Heart right ventricle (tissue), 16 donors: ENCODE results near the gene VENTX. TPM values are rescaled to one million over a fixed set of nuclear protein-coding genes. Genes with fewer than 3 reads are reported as not detected.

ENCODE experiments used
- ATAC-seq, 8 donors: fragments of 200-7000 bp; cut with Tn5 transposase; one replicate each; pipeline ENCODE4 v1.9.1; 2020; ENCODE audit warnings: mild to moderate bottlenecking in 8 of 8, moderate library complexity in 8 of 8, moderate number of reproducible peaks in 1 of 8
- DNase-seq, 2 donors: peaks; one replicate each; pipeline ENCODE4 v3.0.0-alpha.2; 2020
- H3K27ac ChIP-seq, 10 donors: fragments of 200-600 bp; sonication (generic) in 2 of 10; one replicate each; pipeline versions ENCODE4 v1.5.0 to v1.8.0; 2020 to 2022; ENCODE audit warnings: mild to moderate bottlenecking in 3 of 10
- H3K27me3 ChIP-seq, 7 donors: fragments of 200-600 bp; one replicate each; pipeline ENCODE4 v1.8.0; 2021 to 2022; ENCODE audit warnings: mild to moderate bottlenecking in 2 of 7
- H3K36me3 ChIP-seq, 9 donors: fragments of 200-600 bp; sonication (generic) in 1 of 9; one replicate each; pipeline versions ENCODE4 v1.5.0 to v1.8.0; 2020 to 2022; ENCODE audit warnings: mild to moderate bottlenecking in 2 of 9
- H3K4me1 ChIP-seq, 9 donors: fragments of 200-600 bp; sonication (generic) in 1 of 9; one replicate each; pipeline versions ENCODE4 v1.5.0 to v1.8.0; 2020 to 2022; ENCODE audit warnings: mild to moderate bottlenecking in 4 of 9
- H3K4me3 ChIP-seq, 10 donors: fragments of 200-600 bp; sonication (generic) in 2 of 10; one replicate each; pipeline versions ENCODE4 v1.5.0 to v1.8.0; 2020 to 2022; ENCODE audit warnings: mild to moderate bottlenecking in 7 of 10, moderate library complexity in 2 of 10
- H3K9me3 ChIP-seq, 11 donors: fragments of 200-600 bp in 10 of 11; sonication (generic) in 2 of 11; one replicate each; pipeline versions ENCODE4 v1.5.0 to v1.8.0; 2013 to 2022; ENCODE audit warnings: mild to moderate bottlenecking in 2 of 11, control low read depth in 1 of 11, moderate library complexity in 1 of 11
- CTCF ChIP-seq, 9 donors: fragments of 200-600 bp; sonication (generic) in 2 of 9; IDR thresholded peaks; one replicate each; pipeline versions ENCODE4 v1.5.0 to v1.8.0; 2021 to 2022; ENCODE audit warnings: antibody characterized with exemption in 9 of 9, mild to moderate bottlenecking in 5 of 9, moderate library complexity in 1 of 9
- WGBS, 2 donors: extraction: QIAGEN DNeasy Blood & Tissue Kit; methylation state at CpG; one replicate each; pipeline ENCODE4 v1.1.7; 2013; ENCODE audit warnings: inconsistent platforms in 1 of 2; 5-methylcytosine and 5-hydroxymethylcytosine counted together
- intact Hi-C, 10 donors: fragments of 100-400 bp; cut with DNase I; formaldehyde crosslinking; loops; one replicate each; pipeline versions ENCODE4 v1.11.1 to v1.14.2; 2022
- polyA plus RNA-seq, 2 donors: library from polyadenylated mRNA; stranded (reverse); fragments of 200-250 nt; gene quantifications; one replicate each; pipeline ENCODE4 v1.2.3, GENCODE V29; 2013
- total RNA-seq, 10 donors: library from RNA; stranded (reverse); fragmentation: NEBNext Ultra II Directional in 3 of 10; extraction: Animal tissue kit (Norgen Biotek cat#: 25700) in 3 of 10; gene quantifications; one replicate each; pipeline versions ENCODE4 v1.2.1 to v1.2.4, GENCODE V29; 2021 to 2023
- donor health status: Arrhythmogenic right ventricular cardiomyopathy.
- donor health status: ischemic (EF 13 %, LVEDD 7.1; RV severe dilation, severe dysfunction).
- donor health status: healthy with polysubstance abuse.
- donor health status: DM: no; HTN: yes; CAD: no.
- donor health status: DM: no; HTN: no; CAD: no.
- donor health status: ischemic (EF 25% LVEDD 6.9; RV normal size, moderate dysfunction).
- donor health status: ischemic (EF 25% LVEDD 5.7; RV mildly dilated, moderate dysfunction).
- donor health status: healthy.
- donor health status: DM: yes; HTN: yes; CAD: no.
- donor health status: Ischemic cardiomyopathy.
- donor health status: ischemic (EF 35%, LVEDD 5.7; RV mildly dilated, moderate dysfunction).
- donor health status: nonischemic (EF 11% LVEDD 7.7; RV severe dilation, severe dysfunction).
- donor health status: DM: yes; HTN: yes; CAD: no.
- donor health status: PGD.
- donor health status: ischemic (EF 29% LVEDD 5.4; RV normal size, mild dysfunction).
- donor health status: nonischemic (EF 23%, LVEDD 6.1; RV moderate dilation, normal function).

VENTX gene
- total and polyA plus RNA-seq, 12 donors = 0.19 to 1.5 (median 0.64) TPM; not detected in 1

GRCh38 chr10:133209641-133210040 is 28.0 kb upstream of the VENTX start:
- no peak for ATAC-seq

GRCh38 chr10:133210398-133211140 is 27.1 kb upstream of the VENTX start:
- Histone ChIP-seq H3K36me3 (no peaks in the 10 kb centered on the region), H3K27me3 (peaks cover 0 to 38% (median 10%) of the 10 kb centered on the region in 7 donors), H3K9me3 (no peaks in the 10 kb centered on the region), H3K4me3 (no peak overlapping the region), H3K27ac (no peak overlapping the region), H3K4me1 (no peaks in the 10 kb centered on the region)
- intact Hi-C loops = no loop called here
- ATAC-seq (no peak), DNase-seq (peak in 1 of 2 donors; percentile 3)
- WGBS, 2 donors = 77 to 81% methylated on average over 27 of the region's 27 CpGs
- no peak for TF ChIP-seq CTCF (IDR thresholded peaks at IDR 0.05)

More at GRCh38 chr10:133209641-133210040, 28.0 kb upstream of the VENTX start:
- H3K27me3 ChIP-seq = peaks cover 0 to 38% (median 10%) of the 10 kb centered on the region in 7 donors
- 82 to 86% methylated on average over 20 of the region's 20 CpGs for WGBS, 2 donors
- DNase-seq = peak in 1 of 2 donors; percentile 5
- TF ChIP-seq CTCF (IDR thresholded peaks at IDR 0.05) = no peak
- H3K36me3 ChIP-seq = no peaks in the 10 kb centered on the region
- no peak overlapping the region for H3K4me3 ChIP-seq
- H3K4me1 ChIP-seq = no peaks in the 10 kb centered on the region
- H3K9me3 ChIP-seq = no peaks in the 10 kb centered on the region
- no peak overlapping the region for H3K27ac ChIP-seq
- intact Hi-C loops = no loop called here

- ATAC-seq = no peak
Observed at GRCh38 chr10:133211141-133211830, 26.4 kb upstream of the VENTX start.

More at GRCh38 chr10:133211141-133211830, 26.4 kb upstream of the VENTX start:
- intact Hi-C loops = no loop called here
- peaks cover 0 to 38% (median 10%) of the 10 kb centered on the region in 7 donors for H3K27me3 ChIP-seq
- H3K9me3 ChIP-seq = no peaks in the 10 kb centered on the region
- no peak overlapping the region for H3K27ac ChIP-seq
- no peaks in the 10 kb centered on the region for H3K4me1 ChIP-seq
- H3K4me3 ChIP-seq = no peak overlapping the region
- DNase-seq = peak in 1 of 2 donors; percentile 4
- 79% methylated on average over 25 of the region's 25 CpGs for WGBS, 2 donors
- no peaks in the 10 kb centered on the region for H3K36me3 ChIP-seq
- no peak for TF ChIP-seq CTCF (IDR thresholded peaks at IDR 0.05)
